Neuronal stem cell (in vitro differentiated cells): ENCODE data around the gene S100A5. TPM values are rescaled to one million over a fixed set of nuclear protein-coding genes. Genes with fewer than 3 reads are reported as not detected.
A peak's percentile ranks its signal among the peaks of the same experiment; 100 is the strongest.
"Not testable (repeated sequence)": the region's sequence is repeated elsewhere in the genome, so short reads cannot be mapped to it uniquely, and the experiment has no call there.

Experiments used
- DNase-seq: peaks from one replicate; pipeline ENCODE4 v3.0.0-alpha.2; 2013; ENCODE audit warnings: low spot score
- H2AFZ ChIP-seq: one replicate; pipeline ENCODE4 v1.6.1; 2013; ENCODE audit warnings: mild to moderate bottlenecking, low read length, inconsistent platforms
- H2AK5ac ChIP-seq: 2 replicates; pipeline ENCODE4 v1.6.1; 2013; ENCODE audit warnings: low read depth, mild to moderate bottlenecking, inconsistent platforms, low read length, moderate library complexity, mixed read lengths
- H2BK120ac ChIP-seq: 2 replicates; pipeline ENCODE4 v1.6.1; 2013; ENCODE audit warnings: low read depth, mild to moderate bottlenecking, inconsistent platforms, low read length, moderate library complexity, mixed read lengths
- H2BK12ac ChIP-seq: one replicate; pipeline ENCODE4 v1.6.1; 2013; ENCODE audit warnings: low read length, inconsistent platforms
- H2BK15ac ChIP-seq: 2 replicates; pipeline ENCODE4 v1.6.1; 2013; ENCODE audit warnings: mild to moderate bottlenecking, low read length, inconsistent platforms, mixed read lengths
- H2BK5ac ChIP-seq: one replicate; pipeline ENCODE4 v1.6.1; 2013; ENCODE audit warnings: inconsistent platforms, mild to moderate bottlenecking, low read length, moderate library complexity
- H3K14ac ChIP-seq: one replicate; pipeline ENCODE4 v1.6.1; 2013; ENCODE audit warnings: low read length, inconsistent platforms
- H3K18ac ChIP-seq: 2 replicates; pipeline ENCODE4 v1.6.1; 2013; ENCODE audit warnings: low read length, inconsistent platforms
- H3K23ac ChIP-seq: 2 replicates; pipeline ENCODE4 v1.6.1; 2013; ENCODE audit warnings: low read depth, mild to moderate bottlenecking, mixed read lengths, low read length, inconsistent platforms; ENCODE audit not compliant: poor library complexity
- H3K27ac ChIP-seq: replicated peaks from 3 replicates; pipeline ENCODE4 v1.5.1; 2013; ENCODE audit warnings: low read length, inconsistent platforms
- H3K27me3 ChIP-seq, 3 experiments: 2 replicates each; pipeline ENCODE4 v1.6.1; 2013; ENCODE audit warnings: low read length in 3 of 3, mild to moderate bottlenecking in 2 of 3, inconsistent platforms in 1 of 3, low read depth in 1 of 3, mixed read lengths in 1 of 3, moderate library complexity in 1 of 3; ENCODE audit not compliant: control insufficient read depth in 3 of 3, insufficient read depth in 3 of 3
- H3K36me3 ChIP-seq, 2 donors: replicated peaks in 1 of 2; 2 replicates each; pipeline ENCODE4 v1.6.1; 2013; ENCODE audit warnings: low read length in 2 of 2; ENCODE audit not compliant: control insufficient read depth in 2 of 2, insufficient read depth in 2 of 2
- H3K4ac ChIP-seq: 2 replicates; pipeline ENCODE4 v1.6.1; 2013; ENCODE audit warnings: inconsistent platforms, mild to moderate bottlenecking, low read length, moderate library complexity
- H3K4me1 ChIP-seq, 2 donors: 1 replicate in 1 of 2; 2 replicates in 1 of 2; pipeline ENCODE4 v1.6.1; 2013; ENCODE audit warnings: low read length in 2 of 2, low read depth in 1 of 2; ENCODE audit not compliant: control insufficient read depth in 2 of 2, insufficient read depth in 1 of 2
- H3K4me2 ChIP-seq: one replicate; pipeline ENCODE4 v1.6.1; 2013; ENCODE audit warnings: mild to moderate bottlenecking, low read length, inconsistent platforms; ENCODE audit not compliant: insufficient read depth, poor library complexity, severe bottlenecking
- H3K4me3 ChIP-seq, 2 donors: 2 replicates each; pipeline ENCODE4 v1.5.1; 2013; ENCODE audit warnings: low read length in 2 of 2, mild to moderate bottlenecking in 2 of 2, inconsistent platforms in 1 of 2, moderate library complexity in 1 of 2
- H3K79me1 ChIP-seq: one replicate; pipeline ENCODE4 v1.6.1; 2013; ENCODE audit warnings: low read depth, mild to moderate bottlenecking, inconsistent platforms, low read length, moderate library complexity
- H3K9ac ChIP-seq: one replicate; pipeline ENCODE4 v1.6.1; 2013; ENCODE audit warnings: mild to moderate bottlenecking, low read depth, low read length, inconsistent platforms; ENCODE audit not compliant: poor library complexity
- H3K9me3 ChIP-seq, 2 donors: replicated peaks in 1 of 2; 2 replicates each; pipeline versions ENCODE3 to v1.6.1; 2013; ENCODE audit warnings: low read length in 2 of 2, mild to moderate bottlenecking in 2 of 2, inconsistent platforms in 1 of 2, low read depth in 1 of 2, mixed read lengths in 1 of 2, moderate library complexity in 1 of 2; ENCODE audit not compliant: control insufficient read depth in 2 of 2, insufficient read depth in 1 of 2
- H4K8ac ChIP-seq: one replicate; pipeline ENCODE4 v1.6.1; 2013; ENCODE audit warnings: low read depth, mild to moderate bottlenecking, inconsistent platforms, low read length, moderate library complexity
- H4K91ac ChIP-seq: one replicate; pipeline ENCODE4 v1.6.1; 2013; ENCODE audit warnings: low read length, low read depth, mild to moderate bottlenecking, inconsistent platforms; ENCODE audit not compliant: poor library complexity
- WGBS, 2 donors: extraction: QIAGEN DNeasy Blood & Tissue Kit; methylation state at CpG; one replicate each; pipeline ENCODE4 v1.1.7; 2013; ENCODE audit warnings: missing lambda C conversion rate in 2 of 2, mixed read lengths in 1 of 2; ENCODE audit not compliant: insufficient read length in 2 of 2, insufficient replicate concordance in 1 of 2; ENCODE audit errors: extremely low coverage in 2 of 2; 5-methylcytosine and 5-hydroxymethylcytosine counted together
- polyA plus RNA-seq, 2 experiments: library from polyadenylated mRNA; stranded (reverse); fragments of 200-250 nt; gene quantifications; one replicate each; pipeline ENCODE4 v1.2.3, GENCODE V29; 2013

Gene S100A5, protein sequence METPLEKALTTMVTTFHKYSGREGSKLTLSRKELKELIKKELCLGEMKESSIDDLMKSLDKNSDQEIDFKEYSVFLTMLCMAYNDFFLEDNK
- not detected for polyA plus RNA-seq (2013, experiment 1 of 2)
- polyA plus RNA-seq (2013, experiment 2 of 2), result not detected

DNA sequence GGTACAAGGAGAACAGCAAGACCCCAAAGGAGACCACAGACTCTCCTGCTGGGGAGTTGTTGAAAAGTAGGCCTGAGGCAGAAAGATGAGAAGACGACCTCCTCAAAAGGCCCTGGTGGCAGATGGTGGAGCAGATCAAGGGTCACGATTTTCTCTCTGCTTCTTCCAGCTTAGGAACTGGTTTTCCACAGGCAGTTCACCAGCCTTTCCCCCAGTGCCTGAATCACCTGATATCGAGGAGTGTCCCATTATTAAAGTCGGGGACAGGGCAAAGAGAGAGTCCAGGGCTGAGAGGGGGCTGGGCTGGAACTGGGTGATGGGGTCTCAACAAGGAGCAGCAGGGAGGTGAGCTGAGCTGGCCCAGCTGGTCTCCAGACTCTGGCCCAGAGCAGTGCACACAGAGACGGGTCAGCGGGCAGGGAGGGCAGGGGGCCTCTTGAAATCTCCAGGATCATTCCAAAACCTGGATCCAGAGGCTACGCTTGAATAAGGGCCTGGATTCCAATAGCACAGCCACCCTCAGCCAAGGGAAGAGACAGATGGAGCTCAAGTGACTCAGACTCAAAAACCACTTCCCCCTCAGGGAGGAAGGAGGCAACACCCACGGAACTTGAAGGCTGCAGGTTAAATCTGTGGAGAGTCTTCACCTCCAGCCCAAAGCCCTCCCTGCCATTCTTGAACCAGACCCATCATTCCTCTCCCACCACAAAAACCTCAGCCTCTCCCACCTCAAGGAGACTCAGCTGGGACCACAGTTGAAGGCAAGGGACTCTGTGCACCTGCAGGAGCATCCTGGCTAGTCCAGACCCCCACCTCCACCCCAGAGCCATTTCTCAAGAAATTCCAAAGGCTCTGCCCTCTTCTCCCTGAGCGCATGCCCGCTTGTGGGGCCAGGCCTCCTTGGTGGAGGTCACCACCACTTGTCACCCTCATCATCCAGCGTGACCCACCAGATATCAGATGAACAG is at the start of gene S100A5:
S100A5 (minus strand) TSS at position 541 of the 968 bp plus-strand sequence. CDS start 743 bp downstream, outside the sequence.
- Histone ChIP-seq H3K9me3 (no peaks in the 10 kb centered on the region), H3K4me1 (peaks cover 9 to 26% of the 10 kb centered on the region in 2 donors), H3K4me3 (no peak within 1 kb of the TSS), H4K8ac (peak within 1 kb of the TSS; percentile 73), H3K18ac (peak within 1 kb of the TSS; percentile 55), H2BK15ac (peak within 1 kb of the TSS; percentile 19), H3K27ac (no peak within 1 kb of the TSS), H4K91ac (no peak within 1 kb of the TSS), H3K9ac (no peak within 1 kb of the TSS), H2BK12ac (peak within 1 kb of the TSS; percentile 42), H3K79me1 (no peaks in the 10 kb centered on the region), H2BK120ac (no peak within 1 kb of the TSS), H2BK5ac (no peak within 1 kb of the TSS), H3K23ac (no peak within 1 kb of the TSS), H3K4ac (no peak within 1 kb of the TSS), H3K36me3 (no peaks in the 10 kb centered on the region), H3K14ac (no peak within 1 kb of the TSS), H3K27me3 (peaks cover 0 to 32% (median 0%) of the 10 kb centered on the region in 3 experiments), H2AFZ (peak within 1 kb of the TSS; percentile 7), H3K4me2 (no peak within 1 kb of the TSS), H2AK5ac (peak within 1 kb of the TSS; percentile 60)
- DNase-seq, result no peak
- WGBS, 2 donors, result no CpG with 5 or more reads among the region's 11 CpGs

DNA sequence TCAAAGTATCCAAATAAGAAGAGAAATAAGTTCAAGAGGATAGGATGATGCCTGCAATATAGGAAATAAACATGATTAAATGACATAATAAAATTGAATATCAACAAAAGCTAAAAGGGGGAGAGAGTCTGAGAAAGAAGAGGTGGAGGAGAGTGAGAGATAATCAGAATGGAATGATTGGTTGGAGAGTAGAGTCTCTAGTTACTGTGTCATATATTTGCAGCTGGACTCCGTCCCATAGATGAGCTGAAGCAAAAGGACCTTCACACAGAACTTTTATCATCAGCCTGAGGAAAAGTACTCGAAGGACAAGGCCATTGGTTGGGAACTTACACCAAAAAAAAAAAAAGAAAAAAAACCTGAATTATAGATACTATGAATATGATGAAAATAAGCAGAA is 47.7 kb upstream of the S100A5 start:
- Histone ChIP-seq H2AFZ (no peak overlapping the region), H2BK12ac (no peak overlapping the region), H3K27me3 (no peaks in the 10 kb centered on the region), H4K91ac (no peak overlapping the region), H3K4me3 (no peak overlapping the region), H2BK15ac (no peak overlapping the region), H2BK120ac (no peak overlapping the region), H3K36me3 (no peaks in the 10 kb centered on the region), H3K9ac (no peak overlapping the region), H4K8ac (no peak overlapping the region), H3K79me1 (no peaks in the 10 kb centered on the region), H3K4me2 (no peak overlapping the region), H2AK5ac (no peak overlapping the region), H3K4me1 (peaks cover 3 to 13% of the 10 kb centered on the region in 2 donors), H2BK5ac (no peak overlapping the region), H3K18ac (no peak overlapping the region), H3K9me3 (no peaks in the 10 kb centered on the region), H3K14ac (no peak overlapping the region), H3K27ac (no peak overlapping the region), H3K23ac (no peak overlapping the region), H3K4ac (no peak overlapping the region)
- WGBS, 2 donors, result no CpG with 5 or more reads among the region's 2 CpGs
- no peak for DNase-seq

GRCh38 chr1:153588033-153588432 is 47.3 kb upstream of the S100A5 start:
- H3K4me1 ChIP-seq, result peaks cover 3 to 12% of the 10 kb centered on the region in 2 donors
- not testable (repeated sequence) for H2BK12ac ChIP-seq, H3K4me3 ChIP-seq, H3K27ac ChIP-seq, H3K36me3 ChIP-seq, H2BK120ac ChIP-seq, H3K9me3 ChIP-seq, H3K18ac ChIP-seq, H3K23ac ChIP-seq, H2AFZ ChIP-seq, H2AK5ac ChIP-seq, H3K9ac ChIP-seq, H3K4me2 ChIP-seq, H4K91ac ChIP-seq, H2BK15ac ChIP-seq, H3K27me3 ChIP-seq, H2BK5ac ChIP-seq, H3K14ac ChIP-seq, H3K79me1 ChIP-seq, H3K4ac ChIP-seq, H4K8ac ChIP-seq, DNase-seq
- no CpG with 5 or more reads among the region's 10 CpGs for WGBS, 2 donors

- Histone ChIP-seq H2BK120ac (no peak overlapping the region), H3K4ac (no peak overlapping the region), H3K27ac (no peak overlapping the region), H2AFZ (no peak overlapping the region), H3K4me3 (no peak overlapping the region), H3K4me2 (no peak overlapping the region), H3K14ac (no peak overlapping the region), H3K4me1 (peaks cover 3 to 5% of the 10 kb centered on the region in 2 donors), H4K8ac (no peak overlapping the region), H3K27me3 (no peaks in the 10 kb centered on the region), H2AK5ac (no peak overlapping the region), H4K91ac (no peak overlapping the region), H3K9ac (no peak overlapping the region), H3K36me3 (no peaks in the 10 kb centered on the region), H3K79me1 (no peaks in the 10 kb centered on the region), H3K18ac (peak overlapping the region; percentile 48), H3K23ac (no peak overlapping the region), H3K9me3 (no peaks in the 10 kb centered on the region), H2BK12ac (no peak overlapping the region), H2BK15ac (no peak overlapping the region), H2BK5ac (no peak overlapping the region)
- no CpG with 5 or more reads among the region's 5 CpGs for WGBS, 2 donors
- DNase-seq, result no peak
Measured at GRCh38 chr1:153587314-153587713, 46.6 kb upstream of the S100A5 start.
